GM12874 (cell line): ENCODE results near the gene MPV17.
A peak's percentile ranks its signal among the peaks of the same experiment; 100 is the strongest.

Experiments
- CTCF ChIP-seq: IDR thresholded peaks from 2 replicates; pipeline ENCODE4 v1.5.1; 2011; ENCODE audit warnings: low read depth, mild to moderate bottlenecking, control low read depth, low read length, moderate library complexity; ENCODE audit not compliant: insufficient read depth

The MPV17 gene

GRCh38 chr2:27307287-27307544 lies 15.7 kb downstream of the MPV17 start:
- TF ChIP-seq CTCF: no peak

- no peak for TF ChIP-seq CTCF
Observed at GRCh38 chr2:27306573-27307286, 16.2 kb downstream of the MPV17 start.

GRCh38 chr2:27306136-27306535 lies 16.8 kb downstream of the MPV17 start:
- TF ChIP-seq CTCF: no peak

GRCh38 chr2:27305516-27305915 lies 17.4 kb downstream of the MPV17 start:
- no peak for TF ChIP-seq CTCF

GRCh38 chr2:27304488-27305240 lies 18.2 kb downstream of the MPV17 start:
- no peak for TF ChIP-seq CTCF

GRCh38 chr2:27303093-27304025 lies 19.5 kb downstream of the MPV17 start:
- TF ChIP-seq CTCF: peak; percentile 68
